Measurements from ENCODE around the gene LGI4.
"Not testable (repeated sequence)": the region's sequence is repeated elsewhere in the genome, so short reads cannot be mapped to it uniquely, and the experiment has no call there.

DNA sequence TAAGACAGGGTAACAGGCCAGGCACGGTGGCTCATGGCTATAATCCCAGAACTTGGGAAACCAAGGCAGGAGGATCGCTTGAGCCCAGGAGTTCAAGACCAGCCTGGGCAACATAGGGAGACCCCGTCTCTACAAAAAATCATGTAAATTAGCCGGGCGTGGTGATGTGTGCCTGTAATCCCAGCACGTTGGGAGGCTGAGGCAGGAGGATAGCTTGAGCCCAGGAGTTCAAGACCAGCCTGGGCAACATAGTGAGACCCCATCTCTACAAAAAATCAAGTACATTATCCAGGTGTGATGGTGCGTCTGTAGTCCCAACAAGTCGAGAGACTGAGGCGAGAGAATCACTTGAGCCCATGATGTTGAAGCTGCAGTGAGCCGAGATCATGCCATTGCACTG, 31.2 kb downstream of the LGI4 start:
- TF ChIP-seq, protein P1, sequence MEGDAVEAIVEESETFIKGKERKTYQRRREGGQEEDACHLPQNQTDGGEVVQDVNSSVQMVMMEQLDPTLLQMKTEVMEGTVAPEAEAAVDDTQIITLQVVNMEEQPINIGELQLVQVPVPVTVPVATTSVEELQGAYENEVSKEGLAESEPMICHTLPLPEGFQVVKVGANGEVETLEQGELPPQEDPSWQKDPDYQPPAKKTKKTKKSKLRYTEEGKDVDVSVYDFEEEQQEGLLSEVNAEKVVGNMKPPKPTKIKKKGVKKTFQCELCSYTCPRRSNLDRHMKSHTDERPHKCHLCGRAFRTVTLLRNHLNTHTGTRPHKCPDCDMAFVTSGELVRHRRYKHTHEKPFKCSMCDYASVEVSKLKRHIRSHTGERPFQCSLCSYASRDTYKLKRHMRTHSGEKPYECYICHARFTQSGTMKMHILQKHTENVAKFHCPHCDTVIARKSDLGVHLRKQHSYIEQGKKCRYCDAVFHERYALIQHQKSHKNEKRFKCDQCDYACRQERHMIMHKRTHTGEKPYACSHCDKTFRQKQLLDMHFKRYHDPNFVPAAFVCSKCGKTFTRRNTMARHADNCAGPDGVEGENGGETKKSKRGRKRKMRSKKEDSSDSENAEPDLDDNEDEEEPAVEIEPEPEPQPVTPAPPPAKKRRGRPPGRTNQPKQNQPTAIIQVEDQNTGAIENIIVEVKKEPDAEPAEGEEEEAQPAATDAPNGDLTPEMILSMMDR (IDR thresholded peaks at IDR 0.05; ENCODE audit: insufficient read depth, low read depth, low read length): not testable (repeated sequence)
- not testable (repeated sequence) for TF ChIP-seq EZH2 (IDR thresholded peaks at IDR 0.05; ENCODE audit: insufficient read depth, low read length)
